ENCODE results near the gene ASIC5. TPM values are rescaled to one million over a fixed set of nuclear protein-coding genes. Genes with fewer than 3 reads are reported as not detected.
"Not testable (repeated sequence)": the region's sequence is repeated elsewhere in the genome, so short reads cannot be mapped to it uniquely, and the experiment has no call there.

Gene ASIC5
- total and polyA plus RNA-seq, 2 donors (not counting 1 experiment from before 2014, with no cell fraction given) = not detected

DNA sequence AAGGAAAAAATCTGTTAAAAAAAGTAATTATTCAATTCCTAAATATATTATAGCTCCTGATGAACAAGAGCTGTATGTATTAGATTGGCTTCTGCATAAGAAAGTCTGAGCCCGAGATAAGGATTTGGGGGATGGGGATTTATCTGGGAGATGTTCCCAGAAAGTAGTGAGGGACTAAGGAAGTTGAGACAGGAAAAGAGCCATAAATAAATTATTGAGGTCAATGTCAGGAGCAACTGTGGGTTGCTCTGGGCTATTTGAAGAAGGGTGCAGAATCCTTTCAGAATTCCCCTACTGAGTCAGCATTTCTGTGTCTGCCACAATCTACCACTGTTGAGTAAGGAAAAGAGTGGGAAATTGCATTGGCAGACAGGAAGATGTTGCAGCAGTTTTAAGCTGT is 34.3 kb upstream of the ASIC5 start:
- Histone ChIP-seq H3K4me2 (replicated peaks; ENCODE audit: low read depth, low read length, poor library complexity, severe bottlenecking) (no peak overlapping the region), H3K27me3 (replicated peaks in 1 of 4; ENCODE audit: control extremely low read depth in 1 of 4, control insufficient read depth in 3 of 4, insufficient read depth in 4 of 4, low read length in 3 of 4) (no peaks in the 10 kb centered on the region), H3K36me3 (replicated peaks in 1 of 2; ENCODE audit: control extremely low read depth in 1 of 2, control insufficient read depth in 1 of 2, extremely low read depth in 1 of 2, insufficient read depth in 2 of 2, low read length in 1 of 2) (no peaks in the 10 kb centered on the region), H3K4me3 (ENCODE audit: control extremely low read depth in 1 of 5, extremely low read depth in 1 of 5, insufficient read depth in 1 of 5, low read depth in 2 of 5, low read length in 4 of 5) (no peak overlapping the region), H3K9ac (ENCODE audit: low read length) (no peak overlapping the region), H2AFZ (ENCODE audit: insufficient read depth, low read depth, low read length, poor library complexity, severe bottlenecking) (no peak overlapping the region), H3K79me2 (ENCODE audit: control insufficient read depth, insufficient read depth, low read length) (no peaks in the 10 kb centered on the region), H3K27ac (ENCODE audit: low read length in 2 of 2) (no peak overlapping the region), H4K20me1 (ENCODE audit: control insufficient read depth, insufficient read depth, low read length, poor library complexity, severe bottlenecking) (no peaks in the 10 kb centered on the region), H3K9me3 (ENCODE audit: control extremely low read depth in 1 of 3, control insufficient read depth in 2 of 3, insufficient read depth in 1 of 3, low read length in 2 of 3) (peaks cover 0 to 1% (median 0%) of the 10 kb centered on the region in 3 donors), H3K4me1 (ENCODE audit: control insufficient read depth in 2 of 2, insufficient read depth in 2 of 2, low read length in 2 of 2) (no peaks in the 10 kb centered on the region)
- TF ChIP-seq, protein P1, sequence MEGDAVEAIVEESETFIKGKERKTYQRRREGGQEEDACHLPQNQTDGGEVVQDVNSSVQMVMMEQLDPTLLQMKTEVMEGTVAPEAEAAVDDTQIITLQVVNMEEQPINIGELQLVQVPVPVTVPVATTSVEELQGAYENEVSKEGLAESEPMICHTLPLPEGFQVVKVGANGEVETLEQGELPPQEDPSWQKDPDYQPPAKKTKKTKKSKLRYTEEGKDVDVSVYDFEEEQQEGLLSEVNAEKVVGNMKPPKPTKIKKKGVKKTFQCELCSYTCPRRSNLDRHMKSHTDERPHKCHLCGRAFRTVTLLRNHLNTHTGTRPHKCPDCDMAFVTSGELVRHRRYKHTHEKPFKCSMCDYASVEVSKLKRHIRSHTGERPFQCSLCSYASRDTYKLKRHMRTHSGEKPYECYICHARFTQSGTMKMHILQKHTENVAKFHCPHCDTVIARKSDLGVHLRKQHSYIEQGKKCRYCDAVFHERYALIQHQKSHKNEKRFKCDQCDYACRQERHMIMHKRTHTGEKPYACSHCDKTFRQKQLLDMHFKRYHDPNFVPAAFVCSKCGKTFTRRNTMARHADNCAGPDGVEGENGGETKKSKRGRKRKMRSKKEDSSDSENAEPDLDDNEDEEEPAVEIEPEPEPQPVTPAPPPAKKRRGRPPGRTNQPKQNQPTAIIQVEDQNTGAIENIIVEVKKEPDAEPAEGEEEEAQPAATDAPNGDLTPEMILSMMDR (IDR thresholded peaks at IDR 0.05) = no peak
- no peak for TF ChIP-seq EZH2 (IDR thresholded peaks at IDR 0.05; ENCODE audit: borderline replicate concordance, insufficient read depth, low read depth, low read length, poor library complexity, severe bottlenecking)
- no peak overlapping the region for H3K27ac Mint-ChIP-seq
- H3K4me1 Mint-ChIP-seq = no peaks in the 10 kb centered on the region
- POLR2A ChIA-PET = no interaction called here
- no peaks in the 10 kb centered on the region for H3K9me3 Mint-ChIP-seq (ENCODE audit: insufficient read depth)
- no peak overlapping the region for H3K4me3 Mint-ChIP-seq
- no peaks in the 10 kb centered on the region for H3K27me3 Mint-ChIP-seq
- intact Hi-C loops (cut with micrococcal nuclease) = no loop called here
- WGBS (ENCODE audit: insufficient coverage) = 78% methylated on average over 1 of the region's 1 CpG
- ATAC-seq (ENCODE audit: low read depth) = no peak
- CTCF ChIA-PET = interaction anchor here (1.1 kb wide), 1 partner anchor 10 kb away, joined by 3 read pairs; no protein-coding TSS in a partner anchor
- DNase-seq = no peak

DNA sequence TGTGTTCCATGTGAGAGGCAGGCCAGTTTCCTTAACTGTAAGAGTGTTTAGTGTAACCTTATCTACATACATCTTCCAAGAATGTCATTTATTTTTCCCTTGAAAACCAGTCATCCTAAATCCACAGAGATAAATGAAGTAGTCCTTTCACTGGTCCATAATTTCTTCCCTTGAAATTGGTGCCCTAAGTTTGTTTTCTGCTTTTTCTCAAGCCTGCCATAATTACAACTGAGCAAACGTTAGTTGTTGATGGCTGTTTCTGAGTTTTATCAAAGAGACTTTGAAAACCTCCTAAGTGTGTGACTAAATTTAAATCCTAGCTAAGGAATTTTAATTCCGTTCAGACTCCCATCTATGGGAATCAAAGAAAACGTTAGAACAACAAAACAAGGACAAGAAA is 33.8 kb upstream of the ASIC5 start:
- Mint-ChIP-seq H3K9me3 (ENCODE audit: insufficient read depth) (no peaks in the 10 kb centered on the region), H3K27me3 (no peaks in the 10 kb centered on the region), H3K4me3 (no peak overlapping the region), H3K27ac (no peak overlapping the region), H3K4me1 (no peaks in the 10 kb centered on the region)
- Histone ChIP-seq H3K79me2 (ENCODE audit: control insufficient read depth, insufficient read depth, low read length) (no peaks in the 10 kb centered on the region), H3K4me2 (replicated peaks; ENCODE audit: low read depth, low read length, poor library complexity, severe bottlenecking) (no peak overlapping the region), H3K4me1 (ENCODE audit: control insufficient read depth in 2 of 2, insufficient read depth in 2 of 2, low read length in 2 of 2) (no peaks in the 10 kb centered on the region), H3K9ac (ENCODE audit: low read length) (no peak overlapping the region), H3K27me3 (replicated peaks in 1 of 4; ENCODE audit: control extremely low read depth in 1 of 4, control insufficient read depth in 3 of 4, insufficient read depth in 4 of 4, low read length in 3 of 4) (no peaks in the 10 kb centered on the region), H3K9me3 (ENCODE audit: control extremely low read depth in 1 of 3, control insufficient read depth in 2 of 3, insufficient read depth in 1 of 3, low read length in 2 of 3) (no peaks in the 10 kb centered on the region), H4K20me1 (ENCODE audit: control insufficient read depth, insufficient read depth, low read length, poor library complexity, severe bottlenecking) (no peaks in the 10 kb centered on the region), H2AFZ (ENCODE audit: insufficient read depth, low read depth, low read length, poor library complexity, severe bottlenecking) (no peak overlapping the region), H3K36me3 (replicated peaks in 1 of 2; ENCODE audit: control extremely low read depth in 1 of 2, control insufficient read depth in 1 of 2, extremely low read depth in 1 of 2, insufficient read depth in 2 of 2, low read length in 1 of 2) (no peaks in the 10 kb centered on the region), H3K27ac (ENCODE audit: low read length in 2 of 2) (no peak overlapping the region), H3K4me3 (ENCODE audit: control extremely low read depth in 1 of 5, extremely low read depth in 1 of 5, insufficient read depth in 1 of 5, low read depth in 2 of 5, low read length in 4 of 5) (no peak overlapping the region)
- TF ChIP-seq, protein P1 (IDR thresholded peaks at IDR 0.05) = no peak
- no peak for TF ChIP-seq EZH2 (IDR thresholded peaks at IDR 0.05; ENCODE audit: borderline replicate concordance, insufficient read depth, low read depth, low read length, poor library complexity, severe bottlenecking)
- intact Hi-C loops (cut with micrococcal nuclease) = no loop called here
- DNase-seq (no peak), ATAC-seq (ENCODE audit: low read depth) (no peak)
- no CpG with 5 or more reads among the region's 3 CpGs for WGBS (ENCODE audit: insufficient coverage)
- ChIA-PET POLR2A (no interaction called here), CTCF (interaction anchor here (1.1 kb wide), 1 partner anchor 10 kb away, joined by 3 read pairs; no protein-coding TSS in a partner anchor)

DNA sequence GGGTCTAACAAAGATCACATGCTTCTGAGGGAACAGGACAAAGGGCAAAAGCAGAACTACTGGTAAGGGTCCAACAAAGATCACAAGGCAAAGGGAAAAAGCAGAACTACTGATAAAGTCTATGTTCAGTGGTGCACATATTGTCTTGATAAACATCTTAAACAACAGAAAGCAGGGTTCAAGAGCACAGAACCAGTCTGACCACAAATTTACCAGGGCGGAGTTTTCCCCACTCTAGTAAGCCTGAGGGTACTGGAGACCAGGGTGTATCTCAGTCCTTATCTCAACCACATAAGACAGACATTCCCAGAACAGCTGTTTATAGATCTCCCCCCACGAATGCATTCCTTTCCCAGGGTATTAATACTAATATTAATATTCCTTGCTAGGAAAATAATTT is 32.3 kb upstream of the ASIC5 start:
- H3K9me3 Mint-ChIP-seq (ENCODE audit: insufficient read depth); H4K20me1 ChIP-seq (ENCODE audit: control insufficient read depth, insufficient read depth, low read length, poor library complexity, severe bottlenecking); H3K27me3 ChIP-seq (replicated peaks in 1 of 4; ENCODE audit: control extremely low read depth in 1 of 4, control insufficient read depth in 3 of 4, insufficient read depth in 4 of 4, low read length in 3 of 4); H3K4me1 Mint-ChIP-seq; H3K27ac Mint-ChIP-seq; H3K4me3 ChIP-seq (ENCODE audit: control extremely low read depth in 1 of 5, extremely low read depth in 1 of 5, insufficient read depth in 1 of 5, low read depth in 2 of 5, low read length in 4 of 5); POLR2A ChIA-PET; H3K9me3 ChIP-seq (ENCODE audit: control extremely low read depth in 1 of 3, control insufficient read depth in 2 of 3, insufficient read depth in 1 of 3, low read length in 2 of 3); H3K4me2 ChIP-seq (replicated peaks; ENCODE audit: low read depth, low read length, poor library complexity, severe bottlenecking); H3K4me1 ChIP-seq (ENCODE audit: control insufficient read depth in 2 of 2, insufficient read depth in 2 of 2, low read length in 2 of 2); H3K4me3 Mint-ChIP-seq; H3K27ac ChIP-seq (ENCODE audit: low read length in 2 of 2); H3K79me2 ChIP-seq (ENCODE audit: control insufficient read depth, insufficient read depth, low read length); H2AFZ ChIP-seq (ENCODE audit: insufficient read depth, low read depth, low read length, poor library complexity, severe bottlenecking); H3K9ac ChIP-seq (ENCODE audit: low read length); CTCF ChIA-PET; ATAC-seq (ENCODE audit: low read depth); H3K36me3 ChIP-seq (replicated peaks in 1 of 2; ENCODE audit: control extremely low read depth in 1 of 2, control insufficient read depth in 1 of 2, extremely low read depth in 1 of 2, insufficient read depth in 2 of 2, low read length in 1 of 2); intact Hi-C loops (cut with micrococcal nuclease); H3K27me3 Mint-ChIP-seq; DNase-seq: not testable (repeated sequence)
- 100% methylated on average over 1 of the region's 2 CpGs for WGBS (ENCODE audit: insufficient coverage)

Measured in B cell (primary cell).